GM18873 (cell line): ENCODE results near the gene GPR61.

Source experiments
- ATAC-seq: cut with Tn5 transposase; IDR thresholded peaks from one replicate; pipeline ENCODE4 v1.9.1; 2021; ENCODE audit warnings: mild to moderate bottlenecking, moderate library complexity, moderate number of reproducible peaks; ENCODE audit not compliant: unreplicated experiment, low FRiP score

The GPR61 gene

DNA sequence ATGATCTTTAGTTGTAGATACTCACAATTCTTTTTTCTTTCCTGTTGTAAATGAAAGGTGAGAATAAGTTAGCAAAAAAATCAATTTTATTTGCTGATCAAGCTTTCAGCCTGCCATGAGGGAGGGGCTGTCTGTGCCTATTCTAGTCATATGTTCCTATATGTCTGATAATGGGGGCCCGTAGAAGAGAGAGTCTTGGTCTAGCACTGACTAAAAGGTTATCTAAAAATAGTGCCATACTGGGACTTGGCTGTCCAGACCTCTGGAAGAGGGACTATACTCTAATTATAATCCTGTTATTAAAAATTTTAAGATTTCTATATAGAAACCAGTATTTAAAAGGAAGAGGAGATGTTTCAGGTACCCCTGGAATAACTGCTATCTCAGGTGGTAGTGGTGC, 27.3 kb downstream of the GPR61 start:
- no peak for ATAC-seq

DNA sequence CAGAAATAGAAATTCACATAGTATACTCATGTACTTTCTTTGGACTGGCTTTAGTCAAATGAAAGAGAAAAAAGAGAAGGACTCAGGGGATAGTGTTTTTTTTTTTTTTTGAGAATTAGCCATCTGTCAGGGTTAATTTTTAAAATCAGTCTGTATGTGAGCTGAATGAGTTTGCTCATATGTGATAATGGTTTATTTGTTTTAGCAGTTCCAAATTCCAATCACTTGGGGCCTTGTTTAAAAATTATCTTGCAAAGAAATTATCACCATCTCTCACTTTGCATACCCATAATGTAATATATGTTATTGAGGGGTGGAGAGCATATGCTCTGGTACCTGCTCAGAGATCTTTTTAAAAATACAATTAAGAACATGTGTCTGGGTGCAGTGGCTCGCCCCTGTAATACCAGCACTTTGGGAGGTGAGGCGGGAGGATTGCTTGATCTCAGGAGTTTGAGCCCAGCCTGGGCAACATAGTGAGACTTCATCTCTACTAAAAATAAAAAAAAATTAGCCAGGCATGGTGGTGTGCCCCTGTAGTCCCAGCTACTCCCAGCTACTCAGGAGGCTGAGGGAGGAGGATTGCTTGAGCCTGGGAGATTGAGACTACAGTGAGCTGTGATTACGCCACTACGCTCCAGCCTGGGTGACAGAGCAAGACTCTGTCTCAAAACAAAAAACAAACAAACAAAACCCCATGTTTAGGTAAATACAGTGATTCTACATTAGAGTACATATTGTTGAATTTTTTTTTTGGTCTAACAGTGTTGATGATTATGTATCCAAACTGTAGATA, 28.4 kb downstream of the GPR61 start:
- no peak for ATAC-seq

DNA sequence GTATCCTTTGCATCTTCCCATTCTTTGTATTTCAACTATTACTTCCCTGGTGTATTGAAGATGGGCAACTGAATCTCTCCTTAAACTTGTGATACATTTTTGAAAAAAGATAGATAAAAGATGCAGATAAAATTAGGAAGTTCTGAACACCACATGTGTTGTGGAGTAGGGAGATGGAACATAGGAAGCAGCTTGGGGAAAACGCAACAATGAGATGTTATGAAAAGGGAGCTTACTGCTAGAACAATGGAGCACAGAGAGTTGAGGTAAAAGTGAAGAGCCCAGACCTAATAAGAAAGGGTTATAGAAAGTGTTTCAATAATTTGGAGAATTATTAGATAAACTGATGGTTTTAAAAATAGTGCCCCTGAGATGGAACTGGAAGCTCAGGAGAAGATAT, 29.7 kb downstream of the GPR61 start:
- no peak for ATAC-seq

DNA sequence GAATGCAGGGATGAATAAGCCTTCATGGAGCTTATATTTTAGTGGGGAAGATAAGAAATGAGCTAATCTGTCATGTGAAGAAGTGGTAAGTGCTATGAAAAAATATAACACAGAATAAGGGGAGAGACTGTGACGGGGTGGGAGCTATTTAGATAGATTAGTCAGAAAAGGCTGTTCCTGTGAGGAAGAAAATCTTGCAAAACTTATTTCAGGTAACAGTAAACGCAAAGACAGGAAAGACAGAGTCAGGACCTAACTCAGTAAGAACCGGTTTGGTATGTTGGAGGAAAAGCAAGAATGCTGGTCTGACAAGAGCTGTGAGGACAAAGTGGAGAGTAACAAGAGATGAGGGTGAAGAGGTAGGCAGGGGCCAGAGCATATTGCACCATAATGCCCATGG, 30.7 kb downstream of the GPR61 start:
- no peak for ATAC-seq

DNA sequence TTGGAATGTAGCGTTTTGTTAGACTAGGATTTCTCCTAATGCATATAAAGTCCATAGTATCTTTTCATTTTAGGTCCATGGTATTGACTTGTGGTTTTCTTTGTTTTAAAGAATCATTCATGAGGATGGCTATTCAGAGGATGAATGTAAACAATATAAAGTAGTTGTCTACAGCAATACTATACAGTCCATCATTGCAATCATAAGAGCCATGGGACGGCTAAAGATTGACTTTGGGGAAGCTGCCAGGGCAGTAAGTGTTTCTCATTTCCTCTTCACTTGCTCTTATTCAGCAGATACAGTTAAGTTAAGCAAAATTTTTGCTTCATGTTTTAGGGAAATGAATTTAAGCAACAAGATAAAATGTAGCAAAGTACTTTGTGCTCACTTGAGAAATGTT, 34.1 kb downstream of the GPR61 start:
- ATAC-seq: no peak

DNA sequence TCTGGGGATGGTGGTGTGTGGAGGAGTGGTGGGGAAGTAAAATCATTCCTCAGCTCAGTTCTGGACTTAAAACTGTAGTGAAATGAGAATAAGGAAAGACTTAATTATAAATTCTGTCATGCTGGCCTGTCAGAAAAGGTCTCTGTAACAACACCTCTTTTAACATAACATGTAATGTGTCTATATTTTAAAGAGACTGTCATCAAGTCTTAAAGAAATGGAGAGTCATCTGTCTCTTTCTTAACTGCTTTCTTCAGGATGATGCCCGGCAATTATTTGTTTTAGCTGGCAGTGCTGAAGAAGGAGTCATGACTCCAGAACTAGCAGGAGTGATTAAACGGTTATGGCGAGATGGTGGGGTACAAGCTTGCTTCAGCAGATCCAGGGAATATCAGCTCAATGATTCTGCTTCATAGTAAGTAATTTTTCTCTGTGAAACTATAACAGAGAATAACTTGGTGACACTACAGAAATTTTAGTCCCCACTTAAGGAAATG, 39.3 kb downstream of the GPR61 start:
- ATAC-seq: no peak

DNA sequence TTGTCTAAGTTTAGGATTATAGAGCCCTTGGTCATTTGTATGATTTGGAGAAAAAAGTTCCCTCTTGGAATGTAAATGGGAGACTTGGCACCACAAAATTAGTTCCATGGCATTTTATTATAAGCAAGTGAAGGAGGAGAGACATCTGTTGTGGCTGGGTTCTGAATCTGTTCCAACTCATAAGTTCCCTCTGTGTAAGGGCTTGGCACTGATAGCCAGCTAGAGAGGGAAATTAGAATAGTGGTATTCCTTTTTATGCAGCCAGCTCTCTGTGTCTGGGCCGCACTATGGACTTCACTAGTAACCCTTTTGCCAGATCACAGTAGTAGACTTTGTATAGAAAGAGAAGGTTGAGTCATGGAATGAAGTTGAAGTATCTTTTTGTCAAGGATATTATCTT, 39.8 kb downstream of the GPR61 start:
- no peak for ATAC-seq

DNA sequence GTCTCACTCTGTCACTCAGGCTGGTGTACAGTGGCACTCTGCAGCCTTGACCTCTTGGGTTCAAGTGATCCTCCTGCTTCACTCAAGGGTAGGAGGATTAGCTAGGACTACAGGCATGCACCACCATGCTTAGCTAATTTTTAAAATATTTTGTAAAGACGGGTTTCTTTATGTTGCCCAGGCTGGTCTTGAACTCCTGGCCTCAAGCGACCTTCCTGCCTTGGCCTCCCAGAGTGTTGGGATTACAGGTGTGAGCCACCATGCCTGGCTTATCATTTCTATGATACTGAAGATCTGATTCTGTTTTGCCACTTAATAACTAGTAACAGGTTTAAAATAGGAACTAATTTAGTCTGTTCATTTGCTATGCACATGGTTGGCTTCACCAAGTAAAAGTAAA, 42.3 kb downstream of the GPR61 start:
- ATAC-seq: no peak

DNA sequence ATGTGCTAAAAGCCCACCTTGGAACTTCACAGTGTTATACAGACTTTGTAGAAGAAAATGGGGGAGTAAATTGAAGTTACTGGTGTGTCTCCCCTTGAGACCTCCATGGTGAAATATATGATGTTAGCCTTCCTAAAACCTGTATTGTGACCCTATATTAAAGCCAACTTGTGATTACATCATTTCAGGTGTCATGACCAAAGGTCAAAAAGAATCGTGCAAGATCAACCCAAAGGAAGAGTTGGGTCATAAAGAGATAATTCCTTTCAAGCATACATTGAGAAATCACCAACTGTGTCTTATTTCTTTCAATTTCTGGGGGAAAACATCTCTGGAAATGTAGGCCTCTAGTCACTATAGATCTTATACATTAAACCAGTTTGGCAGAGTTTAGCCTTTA, 45.1 kb downstream of the GPR61 start:
- no peak for ATAC-seq

DNA sequence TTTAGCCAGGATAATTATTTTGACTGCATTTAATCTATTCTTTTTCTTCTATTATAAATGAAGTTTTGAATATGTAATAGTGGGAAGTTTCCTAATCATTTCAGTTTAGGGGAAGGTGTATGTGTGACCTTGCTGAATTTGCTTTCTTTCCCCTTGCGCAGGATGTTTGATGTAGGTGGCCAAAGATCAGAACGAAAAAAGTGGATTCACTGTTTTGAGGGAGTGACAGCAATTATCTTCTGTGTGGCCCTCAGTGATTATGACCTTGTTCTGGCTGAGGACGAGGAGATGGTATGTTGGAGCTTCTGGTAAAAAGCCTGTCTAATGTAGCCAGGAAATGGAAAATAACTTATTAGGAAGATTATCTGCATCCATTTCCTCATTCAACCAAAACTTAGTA, 46.4 kb downstream of the GPR61 start:
- ATAC-seq: no peak

DNA sequence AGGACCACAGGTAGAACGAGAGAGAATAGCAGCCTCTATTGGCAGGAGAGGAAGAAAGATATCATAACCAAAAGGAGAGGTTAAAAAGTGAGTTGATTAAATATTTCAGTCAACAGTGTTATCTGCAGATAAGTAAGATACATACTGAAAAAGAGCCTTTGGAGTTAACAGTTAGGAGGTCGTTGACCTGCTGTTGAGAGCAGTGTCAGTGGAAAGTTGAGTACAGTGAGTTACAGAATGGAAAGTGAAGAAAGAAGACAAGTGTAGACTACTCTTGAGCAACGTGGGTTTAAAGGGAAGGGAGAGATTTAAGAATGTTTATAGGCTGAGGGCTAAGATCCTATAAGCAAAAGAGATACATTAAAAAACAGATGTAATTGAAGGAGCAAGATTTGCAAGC, 49.5 kb downstream of the GPR61 start:
- ATAC-seq: no peak

DNA sequence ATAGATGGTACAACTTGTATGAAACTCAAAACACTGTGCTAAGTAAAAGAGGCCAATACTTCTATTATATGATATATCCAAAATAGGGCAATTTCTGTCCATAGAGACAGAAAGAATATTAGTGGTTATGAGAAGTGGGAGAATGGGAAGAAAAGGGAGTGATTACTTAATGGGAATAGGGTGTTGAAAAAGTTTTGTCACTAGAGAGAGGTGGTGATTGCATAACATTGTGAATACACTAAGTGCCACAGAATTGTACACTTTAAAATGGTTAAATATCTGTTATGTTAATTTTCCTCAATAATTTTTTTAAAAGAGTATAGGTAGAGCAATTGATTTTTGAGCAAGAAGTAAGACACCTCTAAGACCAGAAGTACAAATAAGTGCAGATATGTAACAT, 50.0 kb downstream of the GPR61 start:
- ATAC-seq: no peak

DNA sequence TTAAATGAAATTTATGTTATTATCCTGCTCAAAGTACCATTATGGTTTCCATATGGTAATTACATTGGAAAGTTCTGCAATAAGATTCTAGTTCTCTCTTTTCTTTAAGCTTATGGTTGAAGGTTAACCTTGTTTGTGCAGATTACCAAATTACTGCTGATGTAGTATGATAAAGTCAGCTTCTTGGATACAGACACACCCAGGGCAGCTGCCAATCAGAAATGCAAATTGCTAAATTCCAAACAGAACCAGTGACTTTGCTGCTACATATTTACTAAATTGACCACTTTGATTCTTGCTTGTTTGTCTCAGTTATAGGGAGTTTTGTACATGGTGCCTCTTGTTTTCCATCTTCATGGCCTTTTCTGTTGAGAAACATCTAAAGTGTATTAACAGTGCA, 53.2 kb downstream of the GPR61 start:
- no peak for ATAC-seq

DNA sequence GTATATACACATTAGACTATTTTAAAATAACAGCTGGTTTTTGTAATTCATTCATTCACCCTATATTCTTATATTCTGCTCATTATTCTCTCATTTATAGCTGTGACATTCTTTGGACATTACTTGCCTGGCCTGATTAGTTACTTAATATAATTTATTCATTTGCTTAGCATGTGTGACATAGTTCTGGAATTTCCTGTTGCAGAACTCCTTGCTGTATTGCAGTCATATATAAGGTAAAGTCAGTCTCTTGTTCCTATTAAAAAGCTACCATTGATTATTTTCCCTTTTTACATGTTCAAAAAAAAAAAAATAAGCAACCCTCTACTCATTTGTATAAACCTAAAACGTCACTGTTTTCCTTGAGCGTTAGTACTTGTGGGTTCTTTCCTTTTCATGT, 55.9 kb downstream of the GPR61 start:
- ATAC-seq: no peak
